Measurements from ENCODE around the gene STAT1.

GRCh38 chr2:190987116-190987515 lies 26.9 kb downstream of the STAT1 start:
- TF ChIP-seq POLR2A (IDR thresholded peaks at IDR 0.05) (no peak), CTCF (IDR thresholded peaks at IDR 0.05) (no peak), POLR2AphosphoS5 (IDR thresholded peaks at IDR 0.05) (no peak)
